Vagina (tissue), 2 donors: ENCODE results near the gene LMNTD1.

Experiments
- POLR2AphosphoS5 ChIP-seq, 2 donors: sonication (generic); formaldehyde crosslinking; IDR thresholded peaks; one replicate each; pipeline ENCODE4 v1.9.0; 2017; ENCODE audit warnings: antibody characterized with exemption in 2 of 2, mild to moderate bottlenecking in 2 of 2, low read depth in 1 of 2; ENCODE audit not compliant: insufficient read depth in 1 of 2
- TF ChIP-seq, protein P1 (sequence below), 3 experiments: fragments of 450-650 bp in 2 of 3; fragments of 200-600 bp in 1 of 3; sonication (generic) in 1 of 3; IDR thresholded peaks; one replicate each; pipeline ENCODE4 v1.5.1; 2017 to 2019; ENCODE audit warnings: antibody characterized with exemption in 3 of 3, mild to moderate bottlenecking in 2 of 3, moderate library complexity in 2 of 3

DNA sequence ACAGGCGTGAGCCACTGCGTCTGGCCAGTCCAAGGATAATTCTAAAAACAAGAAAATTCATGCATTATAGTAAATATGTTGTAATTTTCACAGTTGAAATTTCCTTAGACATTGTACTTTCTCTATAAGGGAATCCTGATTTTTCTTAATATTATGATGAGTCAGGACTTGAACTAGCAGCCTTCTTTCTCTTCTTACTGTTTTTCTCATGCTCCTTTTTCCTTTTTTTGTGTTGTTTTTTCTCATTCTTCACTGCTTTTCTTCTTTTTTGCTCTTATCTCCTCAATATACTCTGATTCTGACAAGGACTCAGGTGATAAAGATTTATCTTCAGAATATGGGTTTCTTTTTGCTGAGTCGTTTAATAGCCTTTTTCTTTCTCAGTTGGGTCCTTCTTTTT lies 117.7 kb downstream of the LMNTD1 start:
- TF ChIP-seq, protein P1, sequence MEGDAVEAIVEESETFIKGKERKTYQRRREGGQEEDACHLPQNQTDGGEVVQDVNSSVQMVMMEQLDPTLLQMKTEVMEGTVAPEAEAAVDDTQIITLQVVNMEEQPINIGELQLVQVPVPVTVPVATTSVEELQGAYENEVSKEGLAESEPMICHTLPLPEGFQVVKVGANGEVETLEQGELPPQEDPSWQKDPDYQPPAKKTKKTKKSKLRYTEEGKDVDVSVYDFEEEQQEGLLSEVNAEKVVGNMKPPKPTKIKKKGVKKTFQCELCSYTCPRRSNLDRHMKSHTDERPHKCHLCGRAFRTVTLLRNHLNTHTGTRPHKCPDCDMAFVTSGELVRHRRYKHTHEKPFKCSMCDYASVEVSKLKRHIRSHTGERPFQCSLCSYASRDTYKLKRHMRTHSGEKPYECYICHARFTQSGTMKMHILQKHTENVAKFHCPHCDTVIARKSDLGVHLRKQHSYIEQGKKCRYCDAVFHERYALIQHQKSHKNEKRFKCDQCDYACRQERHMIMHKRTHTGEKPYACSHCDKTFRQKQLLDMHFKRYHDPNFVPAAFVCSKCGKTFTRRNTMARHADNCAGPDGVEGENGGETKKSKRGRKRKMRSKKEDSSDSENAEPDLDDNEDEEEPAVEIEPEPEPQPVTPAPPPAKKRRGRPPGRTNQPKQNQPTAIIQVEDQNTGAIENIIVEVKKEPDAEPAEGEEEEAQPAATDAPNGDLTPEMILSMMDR (IDR thresholded peaks at IDR 0.05): no peak
- no peak for TF ChIP-seq POLR2AphosphoS5 (IDR thresholded peaks at IDR 0.05; ENCODE audit: insufficient read depth in 1 of 2, low read depth in 1 of 2)
